Amygdala (tissue), 56 donors: ENCODE data around the gene MTCH2.

Source experiments
- DNase-seq, 56 donors: peaks; one replicate each; lab custom pipeline; 2025; lab: John Stamatoyannopoulos, UW

Gene MTCH2

GRCh38 chr11:47592970-47593369 lies 49.4 kb downstream of the MTCH2 start:
- no peak for DNase-seq

DNA sequence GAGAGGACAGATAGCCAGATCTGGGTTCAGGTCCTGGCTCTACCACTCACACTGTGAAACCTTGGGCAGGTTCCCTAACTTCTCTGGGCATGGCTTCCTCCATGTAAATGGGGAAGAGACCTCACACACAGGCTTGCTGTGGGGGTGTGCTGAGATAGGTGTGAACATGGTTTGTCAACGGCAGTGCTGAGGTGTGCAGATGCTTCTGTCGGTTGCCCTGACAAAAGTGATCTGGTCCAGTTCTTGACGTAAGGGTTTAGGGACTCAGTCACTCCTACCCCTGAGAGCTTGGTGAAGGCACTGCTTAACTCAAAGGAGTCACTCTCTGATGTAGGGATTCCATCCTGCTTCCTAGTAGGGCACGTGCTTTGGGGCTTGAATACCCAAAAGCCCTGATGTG lies 50.1 kb downstream of the MTCH2 start:
- no peak for DNase-seq

DNA sequence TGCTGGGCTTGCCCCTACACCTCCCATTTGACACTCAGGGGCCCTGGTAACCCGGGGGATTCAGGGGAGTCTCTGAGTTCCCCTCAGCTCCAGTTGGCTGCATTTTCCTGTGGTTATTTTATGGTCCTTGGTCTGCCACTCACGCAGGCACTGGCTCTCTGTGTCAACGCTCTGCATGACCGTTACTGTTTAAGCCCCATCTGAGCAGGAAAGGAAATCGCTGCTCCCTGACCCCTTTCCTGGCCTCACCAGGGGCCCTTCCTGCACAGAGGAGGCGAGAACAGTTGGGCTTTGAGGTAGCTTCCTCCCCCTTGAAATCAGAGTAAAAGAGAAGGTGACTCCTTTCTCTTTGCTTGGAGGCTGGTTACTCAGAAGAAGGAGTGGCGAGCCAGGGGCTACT lies 50.6 kb downstream of the MTCH2 start:
- no peak for DNase-seq

DNA sequence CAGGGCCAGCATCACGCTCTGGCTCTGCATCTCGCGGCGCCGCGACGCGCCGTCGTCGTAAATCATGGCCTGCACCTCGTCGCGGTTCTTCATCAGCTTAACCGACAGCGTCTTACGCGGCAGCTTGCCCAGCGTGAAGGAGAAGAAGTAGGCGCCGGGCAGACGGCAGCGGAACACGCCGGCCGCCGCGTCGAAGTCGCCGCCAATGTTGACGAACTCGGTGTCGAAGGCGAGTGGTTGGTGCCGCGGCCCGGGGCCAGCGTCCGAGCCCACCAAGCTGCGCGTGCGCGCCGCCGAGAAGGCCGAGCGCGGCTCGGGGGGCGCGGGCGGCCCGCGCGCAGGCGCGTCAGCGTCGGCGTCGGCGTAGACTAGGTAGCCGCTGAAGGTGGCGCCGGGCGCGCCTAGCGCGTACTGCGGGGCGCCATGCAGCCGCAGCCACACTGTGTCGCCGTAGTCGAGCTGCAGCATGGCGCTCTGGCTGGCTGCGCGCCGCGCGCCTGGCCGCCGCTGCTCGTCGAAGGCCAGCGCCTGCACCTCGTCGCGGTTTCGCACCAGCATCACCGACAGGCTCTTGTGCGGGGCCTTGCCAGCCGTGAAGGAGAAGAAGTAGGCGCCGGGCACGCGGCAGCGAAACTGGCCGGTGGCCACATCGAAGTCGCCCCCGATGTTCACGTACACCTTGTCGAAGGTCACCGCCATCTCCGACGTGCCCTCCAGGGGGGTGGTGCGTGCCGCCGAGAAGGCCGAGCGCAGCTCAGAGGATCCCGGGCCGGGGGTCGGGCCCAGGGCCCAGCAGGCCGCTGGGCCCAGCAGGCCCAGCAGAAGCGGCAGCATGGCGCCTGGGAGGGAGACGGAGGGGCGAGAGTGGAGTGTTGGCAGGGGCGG lies 52.1 kb downstream of the MTCH2 start:
- DNase-seq, result no peak

- DNase-seq, result no peak
These were observed 52.8 kb downstream of the MTCH2 start for GRCh38 chr11:47589584-47589976.

DNA sequence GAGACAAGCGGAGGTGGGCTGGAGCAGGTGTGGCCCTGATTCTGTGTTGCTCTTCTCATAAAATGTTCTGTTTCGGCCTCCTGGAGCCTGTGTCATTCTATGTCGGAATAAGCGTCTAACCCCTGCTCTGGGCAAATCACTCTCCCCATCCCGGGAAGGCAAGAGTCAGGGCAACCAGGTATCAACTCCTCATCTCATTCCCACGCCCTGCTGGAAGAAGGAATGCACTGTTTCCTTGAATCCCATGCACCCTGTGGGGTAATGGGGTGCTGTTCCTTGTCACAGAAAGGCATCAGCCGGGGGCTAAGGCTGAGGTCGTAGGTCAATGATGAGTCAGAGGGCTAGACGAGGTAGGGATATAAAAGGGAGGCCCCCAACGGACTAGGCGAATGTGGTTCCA lies 53.2 kb downstream of the MTCH2 start:
- no peak for DNase-seq

GRCh38 chr11:47587723-47588326 lies 54.5 kb downstream of the MTCH2 start:
- DNase-seq, result peak in 14 of 56 donors; percentile 11 to 63 (median 38)

DNA sequence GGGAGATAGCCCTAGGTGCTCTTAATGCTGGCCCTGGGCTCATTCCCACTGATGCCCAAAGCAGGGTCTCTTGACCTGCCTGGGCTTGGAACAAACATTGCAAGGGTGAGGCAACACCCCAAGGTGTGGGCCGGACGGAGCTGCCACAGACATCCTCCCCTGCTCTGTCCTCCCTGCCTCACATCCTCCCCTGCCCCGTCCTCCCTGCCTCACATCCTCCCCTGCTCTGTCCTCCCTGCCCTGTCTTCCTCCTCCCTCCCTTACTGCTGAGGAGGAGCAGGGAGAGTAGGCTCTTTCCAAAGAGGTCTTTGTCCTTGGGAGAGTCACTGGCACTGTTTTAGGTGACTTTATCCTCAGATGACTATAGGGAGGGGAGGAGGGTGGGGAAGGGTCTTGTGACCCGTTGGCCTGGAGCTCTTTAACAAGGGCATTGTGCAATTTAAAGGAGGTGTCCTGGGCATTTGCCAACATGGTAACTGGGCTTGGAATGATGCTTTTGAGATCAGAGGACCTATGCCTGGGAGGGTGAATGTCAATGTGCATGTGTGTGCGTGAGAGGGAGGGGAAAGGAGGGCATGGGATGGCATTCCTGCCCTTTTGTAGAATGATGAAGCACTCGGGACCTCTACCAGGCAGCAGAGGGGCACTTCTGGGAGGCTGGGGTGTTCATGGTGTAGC lies 55.2 kb downstream of the MTCH2 start:
- peak in 1 of 56 donors; percentile 61 for DNase-seq

DNA sequence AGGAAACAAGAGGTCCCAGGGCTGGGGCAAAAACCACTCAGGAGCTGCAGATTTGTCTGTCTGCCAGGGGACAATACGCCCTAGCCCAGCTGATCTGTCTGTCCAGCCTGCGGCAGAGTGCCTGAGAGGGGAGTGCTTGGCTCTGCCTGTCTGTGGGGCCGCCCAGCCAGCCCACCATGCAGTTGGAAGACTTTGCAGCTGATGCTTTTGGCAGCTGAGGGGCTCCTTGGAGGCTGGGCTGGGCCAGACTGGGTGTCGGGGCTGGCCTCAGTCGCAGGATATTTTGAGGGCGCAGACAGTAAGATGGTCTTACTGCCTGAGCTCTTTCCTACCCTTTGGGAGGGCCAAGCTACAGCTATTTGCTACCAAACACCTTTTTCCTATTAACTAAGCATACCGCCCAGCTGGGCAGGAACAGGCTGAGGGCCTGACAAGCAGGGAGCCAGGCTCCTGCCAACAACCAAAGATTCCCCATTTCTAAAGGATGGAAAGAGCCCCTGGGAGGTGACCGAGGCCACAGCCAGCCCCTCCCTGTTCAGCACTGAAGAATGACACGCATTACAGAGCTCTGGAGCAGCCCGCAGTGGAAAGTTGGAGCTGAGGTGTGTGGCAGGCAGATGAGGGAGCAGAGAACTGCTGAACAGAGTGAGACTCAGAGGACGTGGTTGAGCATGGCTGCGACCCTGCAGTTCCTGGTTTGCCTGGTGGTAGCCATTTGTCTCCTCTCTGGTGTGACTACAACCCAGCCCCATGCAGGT lies 56.1 kb downstream of the MTCH2 start, which contains the start of gene FAM180B:
FAM180B (plus strand) TSS at position 581 of the 758 bp plus-strand sequence; CDS start at position 672, 91 bp downstream.
- no peak for DNase-seq

- DNase-seq, result no peak
These were observed 58.5 kb downstream of the MTCH2 start for GRCh38 chr11:47583844-47584243.

- peak; percentile 59 to 94 (median 87) for DNase-seq
These were observed 63.5 kb downstream of the MTCH2 start, which contains the start of the genes KBTBD4 and NDUFS3 for GRCh38 chr11:47578524-47579494. Gene KBTBD4 (minus strand): TSS chr11:47578970. CDS start chr11:47578951, 19 bp downstream. Gene NDUFS3 (plus strand): TSS chr11:47579074. CDS start chr11:47579092, 18 bp downstream.

DNA sequence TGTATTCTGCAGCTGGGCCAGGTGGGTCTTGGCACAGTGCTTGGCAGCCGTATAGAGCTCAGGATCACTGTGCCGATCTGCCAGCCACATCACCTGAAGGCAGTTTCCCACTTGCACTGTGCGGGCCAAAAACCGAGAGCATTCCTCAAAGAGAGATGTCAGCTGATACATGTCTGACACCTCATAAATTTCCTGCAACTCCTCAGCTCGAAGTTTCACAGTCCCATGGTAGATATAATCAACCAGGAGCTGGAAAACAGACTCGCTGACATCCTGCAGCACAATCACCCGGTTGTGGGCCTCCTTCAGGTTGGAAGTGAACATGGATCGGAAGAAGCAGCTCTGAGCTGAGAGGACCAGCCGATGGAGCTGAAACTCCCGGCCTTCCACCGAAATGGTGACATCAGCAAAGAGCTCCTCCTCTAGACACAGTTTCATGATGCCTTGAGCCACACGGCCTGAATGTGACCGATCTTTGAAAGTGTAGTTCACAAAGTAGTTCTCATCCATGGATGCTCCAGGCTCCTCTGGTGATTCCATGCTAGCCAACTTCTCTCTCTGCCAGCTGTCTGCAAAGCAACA lies 64.8 kb downstream of the MTCH2 start:
- no peak for DNase-seq

- DNase-seq, result peak in 22 of 56 donors; percentile 12 to 68 (median 42)
These were observed 69.0 kb downstream of the MTCH2 start for GRCh38 chr11:47573321-47573720.

- DNase-seq, result peak in 1 of 56 donors; percentile 42
These were observed 69.6 kb downstream of the MTCH2 start for GRCh38 chr11:47572715-47573255.

- no peak for DNase-seq
These were observed 70.5 kb downstream of the MTCH2 start for GRCh38 chr11:47571895-47572294.

DNA sequence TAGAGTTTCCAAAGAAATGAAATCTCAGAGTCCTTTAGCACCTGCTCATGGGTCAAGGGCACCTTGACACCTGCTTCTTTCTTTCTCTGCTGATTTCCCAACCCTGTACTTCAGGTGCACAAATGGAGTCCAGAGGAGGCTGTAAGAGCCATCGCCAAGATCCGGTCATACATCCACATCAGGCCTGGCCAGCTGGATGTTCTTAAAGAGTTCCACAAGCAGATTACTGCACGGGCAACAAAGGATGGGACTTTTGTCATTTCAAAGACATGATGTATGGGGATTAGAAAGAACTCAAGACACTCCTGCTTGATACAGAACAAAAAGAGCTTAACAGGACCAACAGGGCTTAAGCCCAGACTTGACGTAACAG lies 71.0 kb downstream of the MTCH2 start:
- no peak for DNase-seq

GRCh38 chr11:47570651-47571356 lies 71.6 kb downstream of the MTCH2 start:
- no peak for DNase-seq

DNA sequence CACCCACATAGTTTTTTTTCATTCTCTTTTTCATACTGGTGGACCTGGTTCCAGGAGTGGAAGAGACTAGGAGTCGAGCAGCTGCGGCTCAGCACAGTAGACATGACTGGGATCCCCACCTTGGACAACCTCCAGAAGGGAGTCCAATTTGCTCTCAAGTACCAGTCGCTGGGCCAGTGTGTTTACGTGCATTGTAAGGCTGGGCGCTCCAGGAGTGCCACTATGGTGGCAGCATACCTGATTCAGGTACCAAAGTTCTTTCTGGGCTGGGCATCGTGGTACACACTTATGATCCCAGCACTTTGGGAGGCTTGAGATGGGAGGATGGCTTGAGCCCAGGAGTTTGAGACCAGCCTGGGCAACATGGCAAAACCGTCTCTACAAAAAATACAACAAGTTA lies 72.7 kb downstream of the MTCH2 start:
- no peak for DNase-seq
